SIG-M5 (cell line): ENCODE data around the gene PARVA.

Experiments
- DNase-seq: peaks from one replicate; lab custom pipeline; 2025; lab: John Stamatoyannopoulos, UW

PARVA gene

GRCh38 chr11:12403122-12403996, 26.0 kb downstream of the PARVA start:
- no peak for DNase-seq

GRCh38 chr11:12403997-12404350, 26.6 kb downstream of the PARVA start:
- no peak for DNase-seq

- no peak for DNase-seq
Measured at GRCh38 chr11:12404436-12404835, 27.1 kb downstream of the PARVA start.

GRCh38 chr11:12408156-12408770, 30.9 kb downstream of the PARVA start:
- no peak for DNase-seq

DNA sequence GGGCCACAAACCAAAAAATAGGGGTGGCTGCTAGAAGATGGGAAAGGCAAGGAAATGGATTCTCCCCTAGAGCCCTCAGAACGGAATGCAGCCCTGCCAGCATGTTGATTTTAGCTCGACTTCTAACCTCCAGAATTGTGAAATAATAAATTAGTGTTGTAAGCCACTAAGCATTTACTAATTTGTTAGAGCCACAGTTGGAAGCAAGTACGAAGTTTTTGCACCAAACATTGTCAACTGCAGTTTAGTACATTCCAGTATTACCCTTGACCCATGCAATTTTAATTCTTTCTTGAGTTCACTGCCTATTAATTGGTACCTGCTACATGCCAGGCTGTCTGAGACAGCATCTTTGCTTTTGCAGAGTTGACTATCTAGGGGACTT, 32.2 kb downstream of the PARVA start:
- DNase-seq, result no peak

- DNase-seq, result no peak
Measured at GRCh38 chr11:12410006-12410728, 32.8 kb downstream of the PARVA start.

DNA sequence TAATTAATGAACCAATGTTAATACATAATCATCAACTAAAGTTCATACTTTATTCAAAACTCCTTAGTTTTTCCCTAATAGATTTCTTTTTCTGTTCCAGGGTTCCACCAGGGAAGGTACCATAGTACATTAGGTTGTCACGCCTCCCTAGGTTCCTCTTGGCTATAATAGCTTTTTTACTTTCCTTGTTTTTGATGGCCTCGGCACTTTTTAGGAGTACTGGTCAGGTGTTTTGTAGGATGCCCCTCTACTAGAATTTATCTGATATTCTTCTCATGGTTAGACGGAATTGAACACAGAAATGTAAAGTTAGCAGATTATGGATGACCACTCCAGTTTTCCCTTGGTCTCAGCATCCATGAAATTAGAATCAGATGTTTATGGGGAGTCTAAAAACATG, 34.0 kb downstream of the PARVA start:
- no peak for DNase-seq

DNA sequence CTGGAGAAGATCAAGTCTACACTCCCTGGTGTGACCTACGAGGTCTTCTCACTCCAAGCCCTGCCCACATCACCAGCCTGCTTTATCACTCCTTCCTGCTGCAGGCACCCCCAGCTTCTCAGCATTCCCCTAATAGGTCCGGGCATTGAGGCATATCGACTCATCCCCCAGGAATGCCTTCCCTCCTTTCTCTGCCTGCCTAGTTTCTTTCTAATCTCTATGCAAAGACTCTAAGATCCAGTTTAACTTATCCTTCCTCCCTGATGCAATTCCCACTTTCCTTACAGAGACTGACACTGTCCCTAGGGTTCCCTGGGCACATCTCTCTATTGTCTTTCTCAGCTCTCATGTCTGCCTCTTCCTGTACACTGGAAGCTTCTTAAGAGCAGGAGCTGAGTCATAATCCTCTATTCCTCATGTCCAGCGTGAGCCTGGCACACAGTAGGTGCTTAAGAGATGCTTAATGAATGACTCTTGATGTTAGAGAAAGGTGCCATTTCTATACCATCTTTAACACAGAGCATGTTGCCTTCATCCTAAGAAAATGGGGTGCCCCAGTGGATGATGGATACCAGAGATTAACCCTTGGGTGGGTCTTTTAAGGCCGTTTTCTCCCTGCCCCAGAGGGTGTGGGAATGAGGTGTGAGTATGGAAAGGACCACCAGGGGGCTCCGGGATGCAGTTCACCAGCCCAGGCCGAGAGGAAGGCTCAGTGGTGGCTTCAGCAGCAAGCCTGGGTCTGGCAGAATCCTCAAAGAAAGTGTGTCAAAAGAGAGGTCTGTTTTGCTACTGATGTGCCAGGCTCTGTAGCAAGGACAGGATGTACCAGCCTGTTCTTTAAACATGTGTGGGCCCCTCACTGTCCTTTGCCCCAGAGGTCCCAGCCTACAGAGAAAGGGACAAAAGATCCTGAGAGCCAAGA, 34.7 kb downstream of the PARVA start:
- DNase-seq, result no peak

DNA sequence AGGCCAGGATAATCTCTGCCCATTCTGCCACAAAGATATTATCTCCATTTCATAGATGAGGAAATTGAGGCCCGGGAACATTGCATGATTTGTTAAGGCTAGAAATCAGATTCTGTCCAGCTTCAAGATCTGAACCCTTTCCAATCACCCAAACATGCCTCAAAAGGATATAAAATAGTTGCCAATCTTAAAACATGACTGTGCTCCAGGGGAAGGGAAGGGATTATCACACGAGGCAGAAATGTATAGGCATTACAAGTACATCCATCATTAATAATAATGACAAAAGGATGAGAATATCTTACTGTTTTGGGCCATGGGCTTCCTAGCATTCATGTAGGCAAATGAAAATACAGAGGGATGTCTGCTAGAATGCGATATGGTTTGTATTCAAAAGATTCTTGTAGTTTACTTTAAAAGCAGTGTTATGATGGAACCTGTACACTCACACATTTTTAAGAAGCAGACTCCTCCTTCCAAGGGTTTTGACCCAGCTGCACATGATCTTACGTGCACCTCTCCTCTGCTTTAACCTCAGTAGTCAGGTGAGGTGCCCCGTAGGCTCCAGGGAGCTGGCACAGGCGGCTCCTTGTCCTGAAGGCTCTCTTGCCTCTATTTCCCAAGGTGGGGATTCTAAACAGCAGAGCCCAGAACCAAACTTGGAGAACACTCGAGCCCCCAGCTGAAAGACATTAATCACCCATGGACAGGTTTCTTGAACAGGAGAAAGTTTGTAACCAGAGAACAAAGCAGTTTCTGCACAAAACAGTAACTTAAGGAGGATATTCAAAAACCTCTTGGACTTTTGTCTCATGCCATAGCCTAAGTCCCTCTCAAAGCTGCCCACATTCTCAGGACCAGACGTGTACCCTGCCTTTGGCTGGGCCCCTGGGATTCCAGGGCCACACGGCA, 36.0 kb downstream of the PARVA start:
- DNase-seq, result no peak

DNA sequence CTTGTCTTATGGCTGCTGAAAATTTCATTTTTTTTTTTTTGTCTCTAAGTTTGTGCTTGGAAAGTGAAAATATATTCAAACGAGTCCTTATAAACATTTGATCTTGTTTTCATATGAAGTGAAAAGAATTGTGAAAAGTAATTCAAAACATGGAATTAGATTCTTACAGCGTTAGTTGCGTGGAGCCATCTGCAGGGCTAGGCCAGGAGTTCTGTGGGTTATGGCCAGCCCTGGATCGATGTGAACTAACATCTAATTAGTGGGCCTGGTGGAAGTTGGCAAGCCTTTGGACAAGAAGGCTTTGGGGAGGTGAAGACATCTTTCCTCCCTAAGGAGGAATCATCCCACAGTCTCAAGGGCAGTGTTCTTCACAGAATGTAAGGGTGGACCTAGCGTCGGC, 37.2 kb downstream of the PARVA start:
- no peak for DNase-seq

- no peak for DNase-seq
Measured at GRCh38 chr11:12415342-12415966, 38.1 kb downstream of the PARVA start.

GRCh38 chr11:12416552-12416951, 39.2 kb downstream of the PARVA start:
- DNase-seq, result no peak

- DNase-seq, result no peak
Measured at GRCh38 chr11:12417691-12418611, 40.6 kb downstream of the PARVA start.

DNA sequence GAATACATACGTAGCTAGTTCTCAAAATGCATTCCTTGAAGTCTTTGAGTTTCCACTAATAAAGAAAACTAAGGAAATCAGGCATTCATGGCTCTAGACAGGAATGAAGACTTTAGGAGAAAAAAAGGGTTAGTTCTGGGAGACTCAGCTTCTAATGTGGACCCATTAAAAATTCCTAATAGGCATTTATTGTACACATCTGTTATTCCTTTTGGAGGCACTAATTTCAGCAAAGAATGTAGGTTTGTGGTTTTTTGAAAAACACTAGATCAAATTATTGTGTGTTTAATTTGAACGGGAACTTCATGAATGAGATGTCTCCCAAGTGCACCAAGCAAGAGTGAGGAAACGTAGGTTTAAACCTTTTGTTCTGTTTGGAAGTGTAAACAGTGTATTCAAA, 42.7 kb downstream of the PARVA start:
- DNase-seq, result no peak

GRCh38 chr11:12420706-12421105, 43.3 kb downstream of the PARVA start:
- no peak for DNase-seq

DNA sequence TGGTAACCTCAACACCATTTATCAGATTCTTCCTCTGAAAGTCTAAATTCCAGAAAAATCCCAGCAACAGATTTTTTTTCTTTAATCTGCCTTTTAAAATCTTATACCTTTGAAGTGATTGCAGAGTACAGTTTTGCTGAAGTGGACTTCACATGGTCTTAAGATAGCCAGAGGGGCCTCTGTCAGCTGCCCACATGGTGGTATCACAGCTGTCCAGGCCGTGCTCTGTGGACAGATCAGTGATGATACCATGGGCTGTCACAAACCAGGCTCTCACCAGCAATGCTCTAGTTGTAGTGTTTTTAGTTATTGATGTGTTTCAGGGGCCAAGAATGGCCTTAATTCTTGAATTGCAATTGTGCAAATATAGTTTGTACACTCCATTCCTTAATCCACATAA, 44.0 kb downstream of the PARVA start:
- DNase-seq, result no peak

DNA sequence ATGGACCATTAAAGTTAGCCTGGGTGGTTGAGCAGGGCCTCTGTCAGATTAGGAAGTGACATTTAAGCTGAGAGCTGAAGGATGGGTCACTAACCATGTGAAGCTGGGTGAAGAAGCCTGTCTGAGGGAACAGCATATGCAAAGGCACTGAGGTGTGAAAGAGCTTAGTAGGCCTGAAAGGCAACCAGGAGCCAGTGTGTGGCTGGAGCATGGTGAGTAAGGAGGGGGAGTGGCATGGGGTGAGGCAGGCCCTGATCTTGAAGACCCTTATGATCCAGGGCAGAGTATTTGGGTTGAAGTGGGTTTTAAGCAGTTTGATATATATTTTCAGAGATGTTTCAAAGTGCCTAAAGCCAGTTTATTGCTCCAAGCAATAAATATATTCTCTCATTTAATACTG, 48.8 kb downstream of the PARVA start:
- no peak for DNase-seq

DNA sequence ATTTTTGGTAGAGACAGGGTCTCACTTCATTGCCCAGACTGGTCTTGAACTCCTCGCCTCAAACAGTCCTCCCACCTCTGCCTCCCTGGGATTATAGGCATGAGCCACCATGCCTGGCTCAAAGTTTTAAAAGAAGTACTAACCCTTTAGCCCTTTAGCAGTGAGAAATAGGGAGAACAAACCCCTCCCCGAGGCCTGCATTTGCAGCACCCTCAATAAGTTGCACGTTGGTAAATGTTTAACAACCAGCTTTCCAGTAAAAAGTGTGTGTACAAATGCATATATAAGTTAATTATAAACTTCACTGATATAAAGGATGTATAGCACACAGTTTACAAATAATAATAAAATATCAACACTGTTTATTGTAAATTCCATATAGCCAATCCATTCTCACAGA, 51.8 kb downstream of the PARVA start:
- DNase-seq, result no peak

- no peak for DNase-seq
Measured at GRCh38 chr11:12430351-12430750, 53.0 kb downstream of the PARVA start.
